Astrocyte of the cerebellum (primary cell): Measurements from ENCODE around the gene DIP2C.
"Not testable (repeated sequence)": the region's sequence is repeated elsewhere in the genome, so short reads cannot be mapped to it uniquely, and the experiment has no call there.

Experiments
- DNase-seq: peaks from one replicate; pipeline ENCODE4 v3.0.0-alpha.2; 2011; ENCODE audit warnings: low read depth
- H3K4me3 ChIP-seq: 2 replicates; pipeline ENCODE4 v1.5.1; 2011; ENCODE audit warnings: mild to moderate bottlenecking, low read depth, low read length, moderate library complexity
- in situ Hi-C: cut with HindIII; loops from 2 replicates; pipeline ENCODE4 v1.10.0; 2017; ENCODE audit warnings: low sequenced_read_pairs
- TF ChIP-seq, protein P1 (sequence below): IDR thresholded peaks from 2 replicates; pipeline ENCODE4 v1.5.1; 2012; ENCODE audit warnings: low read length, low read depth, moderate library complexity, mild to moderate bottlenecking; ENCODE audit errors: missing control alignments

The DIP2C gene

DNA sequence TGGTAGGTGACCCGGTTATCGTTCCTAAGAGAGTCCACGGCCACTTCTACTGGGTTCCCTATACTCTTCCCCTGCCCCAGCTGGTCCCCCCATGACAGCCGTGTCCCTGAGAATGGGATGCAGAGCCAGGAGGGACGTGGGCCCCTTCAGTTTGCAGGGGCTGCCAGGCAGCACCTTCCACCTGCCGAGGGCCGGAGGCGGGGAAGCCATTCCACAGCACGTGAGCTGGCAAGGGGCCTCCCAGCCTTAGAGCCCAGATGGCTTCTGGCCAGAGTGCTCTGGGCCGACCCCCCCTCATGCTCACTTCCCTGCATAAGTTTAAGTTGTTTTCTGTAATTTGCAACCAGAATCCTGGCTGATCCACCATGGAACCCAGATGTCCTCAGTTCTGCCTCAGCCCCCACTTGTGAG lies 39.0 kb downstream of the DIP2C start:
- no peak for DNase-seq
- no peak overlapping the region for H3K4me3 ChIP-seq
- in situ Hi-C loops, result loop anchor here (5.0 kb wide), 1 partner anchor 38 kb away; no protein-coding TSS in a partner anchor
- TF ChIP-seq, protein P1, sequence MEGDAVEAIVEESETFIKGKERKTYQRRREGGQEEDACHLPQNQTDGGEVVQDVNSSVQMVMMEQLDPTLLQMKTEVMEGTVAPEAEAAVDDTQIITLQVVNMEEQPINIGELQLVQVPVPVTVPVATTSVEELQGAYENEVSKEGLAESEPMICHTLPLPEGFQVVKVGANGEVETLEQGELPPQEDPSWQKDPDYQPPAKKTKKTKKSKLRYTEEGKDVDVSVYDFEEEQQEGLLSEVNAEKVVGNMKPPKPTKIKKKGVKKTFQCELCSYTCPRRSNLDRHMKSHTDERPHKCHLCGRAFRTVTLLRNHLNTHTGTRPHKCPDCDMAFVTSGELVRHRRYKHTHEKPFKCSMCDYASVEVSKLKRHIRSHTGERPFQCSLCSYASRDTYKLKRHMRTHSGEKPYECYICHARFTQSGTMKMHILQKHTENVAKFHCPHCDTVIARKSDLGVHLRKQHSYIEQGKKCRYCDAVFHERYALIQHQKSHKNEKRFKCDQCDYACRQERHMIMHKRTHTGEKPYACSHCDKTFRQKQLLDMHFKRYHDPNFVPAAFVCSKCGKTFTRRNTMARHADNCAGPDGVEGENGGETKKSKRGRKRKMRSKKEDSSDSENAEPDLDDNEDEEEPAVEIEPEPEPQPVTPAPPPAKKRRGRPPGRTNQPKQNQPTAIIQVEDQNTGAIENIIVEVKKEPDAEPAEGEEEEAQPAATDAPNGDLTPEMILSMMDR, result no peak

DNA sequence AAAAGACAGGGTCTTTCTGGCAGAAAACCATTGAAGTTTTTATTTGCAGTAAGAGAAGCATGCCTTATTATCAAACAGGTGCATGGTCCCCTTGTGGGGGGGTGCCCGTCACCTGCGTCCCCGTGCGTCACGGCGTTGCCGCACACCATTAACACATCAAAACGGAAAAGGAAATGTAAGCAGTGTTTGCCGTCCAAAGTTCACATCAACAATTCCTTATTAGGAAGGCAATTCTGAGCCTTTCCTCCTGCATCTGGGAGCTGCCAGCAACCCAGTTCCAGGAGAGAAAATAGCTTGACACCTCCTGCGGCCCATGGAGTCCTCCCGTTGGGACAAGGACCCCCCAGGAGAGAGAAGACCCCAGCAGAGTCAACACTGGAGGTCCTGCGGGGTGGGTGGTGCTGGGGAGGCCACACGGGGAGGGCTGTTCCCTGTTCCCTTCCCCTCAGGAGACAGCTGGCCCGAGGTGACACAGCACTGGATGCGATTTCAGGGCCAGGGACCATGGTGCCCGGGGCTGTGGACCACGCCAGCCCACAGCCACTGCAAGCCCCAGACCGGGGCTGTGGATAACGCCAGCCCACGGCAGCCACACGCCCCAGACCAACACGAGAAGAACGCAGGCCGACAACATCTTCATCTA lies 39.5 kb downstream of the DIP2C start:
- TF ChIP-seq, protein P1, result no peak
- H3K4me3 ChIP-seq, result no peak overlapping the region
- in situ Hi-C loops, result loop anchor here (5.0 kb wide), 1 partner anchor 38 kb away; no protein-coding TSS in a partner anchor
- DNase-seq, result no peak

DNA sequence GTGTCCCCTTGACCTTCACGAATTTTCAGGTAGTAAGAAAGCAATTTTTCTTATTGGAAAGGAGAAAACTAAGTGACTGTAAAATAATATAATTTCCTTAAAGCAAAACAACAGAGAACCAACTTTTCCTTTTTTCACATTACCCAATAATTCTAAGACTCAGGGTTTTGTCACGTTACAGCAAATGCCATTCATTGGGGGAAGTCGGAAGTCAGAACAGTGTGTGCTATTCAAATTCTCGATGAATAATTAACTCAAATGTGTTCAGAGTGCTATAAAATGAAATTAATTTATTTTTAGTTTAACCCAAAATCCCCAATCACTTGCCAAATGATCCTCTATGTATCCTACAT lies 40.0 kb downstream of the DIP2C start:
- no peak overlapping the region for H3K4me3 ChIP-seq
- in situ Hi-C loops, result no loop called here
- TF ChIP-seq, protein P1, result no peak
- DNase-seq, result no peak

DNA sequence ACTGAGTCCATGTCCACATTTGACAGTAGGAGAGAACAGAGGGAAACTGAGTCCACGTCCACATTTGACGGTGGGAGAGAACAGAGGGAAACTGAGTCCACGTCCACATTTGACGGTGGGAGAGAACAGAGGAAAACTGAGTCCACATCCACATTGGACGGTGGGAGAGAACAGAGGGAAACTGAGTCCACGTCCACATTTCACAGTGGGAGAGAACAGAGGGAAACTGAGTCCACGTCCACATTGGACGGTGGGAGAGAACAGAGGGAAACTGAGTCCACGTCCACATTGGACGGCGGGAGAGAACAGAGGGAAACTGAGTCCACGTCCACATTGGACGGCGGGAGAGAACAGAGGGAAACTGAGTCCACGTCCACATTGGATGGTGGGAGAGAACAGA lies 42.4 kb downstream of the DIP2C start:
- DNase-seq, in situ Hi-C loops, H3K4me3 ChIP-seq: not testable (repeated sequence)

DNA sequence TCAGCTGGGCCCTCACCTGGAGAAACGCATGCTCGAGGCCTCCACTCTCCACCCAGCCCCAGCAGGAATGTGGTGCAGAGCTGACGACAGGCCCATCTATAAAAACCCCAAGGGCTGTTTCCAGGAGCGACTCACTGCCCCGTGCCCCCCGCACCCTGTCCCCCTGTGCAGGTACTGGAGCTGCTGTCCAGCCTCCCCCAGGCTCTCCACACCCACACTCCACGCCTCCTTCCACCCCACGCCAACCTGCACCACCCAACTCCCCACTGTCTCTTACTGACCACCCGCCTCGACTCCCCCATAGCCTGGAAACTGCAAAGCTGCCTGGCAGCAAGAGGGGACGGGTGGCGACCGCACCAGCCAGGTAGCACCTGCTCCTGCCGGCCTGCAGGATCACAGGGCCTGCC lies 43.3 kb downstream of the DIP2C start:
- in situ Hi-C loops, result no loop called here
- H3K4me3 ChIP-seq, result no peak overlapping the region
- no peak for DNase-seq
- TF ChIP-seq, protein P1, result no peak

DNA sequence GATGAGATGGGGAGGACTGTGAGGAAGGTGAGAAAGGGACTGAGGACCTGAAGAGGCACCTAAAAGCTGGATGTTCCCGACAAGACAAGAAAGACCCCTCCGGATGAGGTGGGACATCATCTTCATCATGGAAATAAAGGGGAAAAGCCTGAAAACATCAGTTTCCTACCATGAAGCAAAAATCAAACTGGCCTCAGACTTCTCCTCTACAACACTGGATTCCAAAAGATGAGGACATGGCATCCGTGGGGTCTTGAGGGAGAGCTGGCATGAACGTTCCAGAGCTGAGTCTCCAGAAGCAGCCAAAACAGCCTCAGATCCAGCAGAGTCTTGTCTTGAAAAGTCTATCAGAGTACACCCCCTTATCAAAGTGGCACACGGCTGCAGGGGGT lies 44.5 kb downstream of the DIP2C start:
- in situ Hi-C loops, result no loop called here
- DNase-seq, result no peak
- H3K4me3 ChIP-seq, result no peak overlapping the region
- TF ChIP-seq, protein P1, result no peak

DNA sequence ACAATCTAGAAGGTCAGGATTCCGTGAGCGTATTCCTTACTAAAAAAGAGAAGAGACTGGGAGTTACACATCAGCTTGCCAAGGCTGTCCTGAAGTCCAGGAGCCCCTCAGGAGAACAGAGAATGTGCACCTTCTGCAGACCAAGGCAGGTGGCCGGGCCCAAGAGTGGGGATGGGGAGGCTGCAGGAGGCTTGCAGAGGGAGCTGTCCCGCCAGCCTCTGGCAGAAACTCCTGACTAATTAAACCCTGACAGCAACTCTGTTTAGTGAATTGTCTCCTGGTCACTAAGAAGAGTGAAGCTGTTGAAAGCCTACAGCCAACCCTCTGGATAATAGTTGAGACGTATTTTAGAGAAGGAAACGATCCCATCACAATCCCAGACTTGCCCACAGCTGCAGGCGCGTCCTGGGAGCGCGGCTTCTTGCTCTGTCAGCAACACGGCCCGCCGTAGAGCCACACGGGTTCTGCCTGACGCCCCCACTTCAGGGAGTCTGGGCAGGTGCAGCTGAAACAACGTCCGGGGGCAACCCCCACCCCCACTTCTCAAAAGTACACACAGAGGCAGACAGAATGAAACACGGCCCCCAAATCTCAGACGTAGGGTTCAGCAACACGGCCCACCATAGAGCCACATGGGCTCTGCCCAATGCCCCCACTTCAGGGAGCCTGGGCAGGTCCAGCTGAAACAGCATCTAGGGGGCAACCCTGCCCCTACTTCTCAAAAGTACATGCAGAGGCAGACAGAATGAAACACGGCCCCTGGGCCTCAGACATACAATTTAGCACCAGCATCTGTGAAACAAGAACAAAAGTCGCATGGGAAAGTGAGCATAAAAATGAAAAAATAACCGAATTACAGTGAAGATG lies 45.2 kb downstream of the DIP2C start:
- DNase-seq, result no peak
- in situ Hi-C loops, result no loop called here
- TF ChIP-seq, protein P1, result no peak
- H3K4me3 ChIP-seq, result no peak overlapping the region
